ENCODE measurements around the gene LOXL1. TPM values are rescaled to one million over a fixed set of nuclear protein-coding genes. Genes with fewer than 3 reads are reported as not detected.

LOXL1 gene
- total and polyA plus RNA-seq, 9 of the 15 experiments (the other 6 are each of a cell fraction or from before 2014, with no cell fraction given): 0.14 TPM; not detected in 8

DNA sequence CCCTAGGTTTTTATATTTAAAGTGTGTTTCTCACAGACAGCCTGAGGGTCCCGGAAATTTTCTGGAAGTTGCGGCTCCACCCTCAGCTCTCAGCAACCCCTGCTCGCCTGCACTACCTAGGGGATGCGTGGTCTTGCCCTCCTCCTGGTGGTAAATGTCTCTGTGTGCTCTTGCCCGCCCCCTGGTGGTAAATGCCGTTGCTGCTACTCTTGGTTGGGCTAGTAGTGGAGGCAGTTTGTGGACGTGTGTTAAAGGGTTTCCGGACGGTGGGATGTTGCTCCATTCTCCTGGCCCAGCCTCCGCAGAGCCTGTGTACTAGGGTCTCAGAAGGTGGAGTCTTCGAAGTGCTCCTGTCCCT lies 38.5 kb downstream of the LOXL1 start (continued):
- TF ChIP-seq, protein P1, sequence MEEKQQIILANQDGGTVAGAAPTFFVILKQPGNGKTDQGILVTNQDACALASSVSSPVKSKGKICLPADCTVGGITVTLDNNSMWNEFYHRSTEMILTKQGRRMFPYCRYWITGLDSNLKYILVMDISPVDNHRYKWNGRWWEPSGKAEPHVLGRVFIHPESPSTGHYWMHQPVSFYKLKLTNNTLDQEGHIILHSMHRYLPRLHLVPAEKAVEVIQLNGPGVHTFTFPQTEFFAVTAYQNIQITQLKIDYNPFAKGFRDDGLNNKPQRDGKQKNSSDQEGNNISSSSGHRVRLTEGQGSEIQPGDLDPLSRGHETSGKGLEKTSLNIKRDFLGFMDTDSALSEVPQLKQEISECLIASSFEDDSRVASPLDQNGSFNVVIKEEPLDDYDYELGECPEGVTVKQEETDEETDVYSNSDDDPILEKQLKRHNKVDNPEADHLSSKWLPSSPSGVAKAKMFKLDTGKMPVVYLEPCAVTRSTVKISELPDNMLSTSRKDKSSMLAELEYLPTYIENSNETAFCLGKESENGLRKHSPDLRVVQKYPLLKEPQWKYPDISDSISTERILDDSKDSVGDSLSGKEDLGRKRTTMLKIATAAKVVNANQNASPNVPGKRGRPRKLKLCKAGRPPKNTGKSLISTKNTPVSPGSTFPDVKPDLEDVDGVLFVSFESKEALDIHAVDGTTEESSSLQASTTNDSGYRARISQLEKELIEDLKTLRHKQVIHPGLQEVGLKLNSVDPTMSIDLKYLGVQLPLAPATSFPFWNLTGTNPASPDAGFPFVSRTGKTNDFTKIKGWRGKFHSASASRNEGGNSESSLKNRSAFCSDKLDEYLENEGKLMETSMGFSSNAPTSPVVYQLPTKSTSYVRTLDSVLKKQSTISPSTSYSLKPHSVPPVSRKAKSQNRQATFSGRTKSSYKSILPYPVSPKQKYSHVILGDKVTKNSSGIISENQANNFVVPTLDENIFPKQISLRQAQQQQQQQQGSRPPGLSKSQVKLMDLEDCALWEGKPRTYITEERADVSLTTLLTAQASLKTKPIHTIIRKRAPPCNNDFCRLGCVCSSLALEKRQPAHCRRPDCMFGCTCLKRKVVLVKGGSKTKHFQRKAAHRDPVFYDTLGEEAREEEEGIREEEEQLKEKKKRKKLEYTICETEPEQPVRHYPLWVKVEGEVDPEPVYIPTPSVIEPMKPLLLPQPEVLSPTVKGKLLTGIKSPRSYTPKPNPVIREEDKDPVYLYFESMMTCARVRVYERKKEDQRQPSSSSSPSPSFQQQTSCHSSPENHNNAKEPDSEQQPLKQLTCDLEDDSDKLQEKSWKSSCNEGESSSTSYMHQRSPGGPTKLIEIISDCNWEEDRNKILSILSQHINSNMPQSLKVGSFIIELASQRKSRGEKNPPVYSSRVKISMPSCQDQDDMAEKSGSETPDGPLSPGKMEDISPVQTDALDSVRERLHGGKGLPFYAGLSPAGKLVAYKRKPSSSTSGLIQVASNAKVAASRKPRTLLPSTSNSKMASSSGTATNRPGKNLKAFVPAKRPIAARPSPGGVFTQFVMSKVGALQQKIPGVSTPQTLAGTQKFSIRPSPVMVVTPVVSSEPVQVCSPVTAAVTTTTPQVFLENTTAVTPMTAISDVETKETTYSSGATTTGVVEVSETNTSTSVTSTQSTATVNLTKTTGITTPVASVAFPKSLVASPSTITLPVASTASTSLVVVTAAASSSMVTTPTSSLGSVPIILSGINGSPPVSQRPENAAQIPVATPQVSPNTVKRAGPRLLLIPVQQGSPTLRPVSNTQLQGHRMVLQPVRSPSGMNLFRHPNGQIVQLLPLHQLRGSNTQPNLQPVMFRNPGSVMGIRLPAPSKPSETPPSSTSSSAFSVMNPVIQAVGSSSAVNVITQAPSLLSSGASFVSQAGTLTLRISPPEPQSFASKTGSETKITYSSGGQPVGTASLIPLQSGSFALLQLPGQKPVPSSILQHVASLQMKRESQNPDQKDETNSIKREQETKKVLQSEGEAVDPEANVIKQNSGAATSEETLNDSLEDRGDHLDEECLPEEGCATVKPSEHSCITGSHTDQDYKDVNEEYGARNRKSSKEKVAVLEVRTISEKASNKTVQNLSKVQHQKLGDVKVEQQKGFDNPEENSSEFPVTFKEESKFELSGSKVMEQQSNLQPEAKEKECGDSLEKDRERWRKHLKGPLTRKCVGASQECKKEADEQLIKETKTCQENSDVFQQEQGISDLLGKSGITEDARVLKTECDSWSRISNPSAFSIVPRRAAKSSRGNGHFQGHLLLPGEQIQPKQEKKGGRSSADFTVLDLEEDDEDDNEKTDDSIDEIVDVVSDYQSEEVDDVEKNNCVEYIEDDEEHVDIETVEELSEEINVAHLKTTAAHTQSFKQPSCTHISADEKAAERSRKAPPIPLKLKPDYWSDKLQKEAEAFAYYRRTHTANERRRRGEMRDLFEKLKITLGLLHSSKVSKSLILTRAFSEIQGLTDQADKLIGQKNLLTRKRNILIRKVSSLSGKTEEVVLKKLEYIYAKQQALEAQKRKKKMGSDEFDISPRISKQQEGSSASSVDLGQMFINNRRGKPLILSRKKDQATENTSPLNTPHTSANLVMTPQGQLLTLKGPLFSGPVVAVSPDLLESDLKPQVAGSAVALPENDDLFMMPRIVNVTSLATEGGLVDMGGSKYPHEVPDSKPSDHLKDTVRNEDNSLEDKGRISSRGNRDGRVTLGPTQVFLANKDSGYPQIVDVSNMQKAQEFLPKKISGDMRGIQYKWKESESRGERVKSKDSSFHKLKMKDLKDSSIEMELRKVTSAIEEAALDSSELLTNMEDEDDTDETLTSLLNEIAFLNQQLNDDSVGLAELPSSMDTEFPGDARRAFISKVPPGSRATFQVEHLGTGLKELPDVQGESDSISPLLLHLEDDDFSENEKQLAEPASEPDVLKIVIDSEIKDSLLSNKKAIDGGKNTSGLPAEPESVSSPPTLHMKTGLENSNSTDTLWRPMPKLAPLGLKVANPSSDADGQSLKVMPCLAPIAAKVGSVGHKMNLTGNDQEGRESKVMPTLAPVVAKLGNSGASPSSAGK (IDR thresholded peaks at IDR 0.05): no peak

All from K562 (cell line).